Measurements from ENCODE around the gene VWA7.
"Not testable (repeated sequence)": the region's sequence is repeated elsewhere in the genome, so short reads cannot be mapped to it uniquely, and the experiment has no call there.

VWA7 gene

GRCh38 chr6:31795616-31796298 is 18.6 kb upstream of the VWA7 start, which contains the start of gene VARS1:
VARS1 (minus strand) TSS chr6:31795752; CDS start chr6:31795217, 535 bp downstream.
- in situ Hi-C loops (cut with HindIII; ENCODE audit: low pct_unique_long_range_greater_than_20kb, low sequenced_read_pairs), result no loop called here
- DNase-seq (ENCODE audit: low read depth in 1 of 2, low spot score in 1 of 2), result peak; percentile 95 to 99
- TF ChIP-seq JUND (IDR thresholded peaks at IDR 0.05; ENCODE audit: low read depth), result no peak

- DNase-seq (ENCODE audit: low read depth in 1 of 2, low spot score in 1 of 2), result peak in 1 of 2 experiments; percentile 53
- in situ Hi-C loops (cut with HindIII; ENCODE audit: low pct_unique_long_range_greater_than_20kb, low sequenced_read_pairs), result no loop called here
- TF ChIP-seq JUND (IDR thresholded peaks at IDR 0.05; ENCODE audit: low read depth), result no peak
These were observed 17.9 kb upstream of the VWA7 start for GRCh38 chr6:31794866-31795615.

GRCh38 chr6:31794294-31794865 is 17.3 kb upstream of the VWA7 start:
- no peak for DNase-seq (ENCODE audit: low read depth in 1 of 2, low spot score in 1 of 2)
- in situ Hi-C loops (cut with HindIII; ENCODE audit: low pct_unique_long_range_greater_than_20kb, low sequenced_read_pairs), result no loop called here
- no peak for TF ChIP-seq JUND (IDR thresholded peaks at IDR 0.05; ENCODE audit: low read depth)

- in situ Hi-C loops (cut with HindIII; ENCODE audit: low pct_unique_long_range_greater_than_20kb, low sequenced_read_pairs); DNase-seq (ENCODE audit: low read depth in 1 of 2, low spot score in 1 of 2): not testable (repeated sequence)
These were observed 16.8 kb upstream of the VWA7 start for GRCh38 chr6:31793927-31794245.

GRCh38 chr6:31792761-31793171 is 15.6 kb upstream of the VWA7 start:
- DNase-seq (ENCODE audit: low read depth in 1 of 2, low spot score in 1 of 2), result no peak
- no peak for TF ChIP-seq JUND (IDR thresholded peaks at IDR 0.05; ENCODE audit: low read depth)
- in situ Hi-C loops (cut with HindIII; ENCODE audit: low pct_unique_long_range_greater_than_20kb, low sequenced_read_pairs), result no loop called here

GRCh38 chr6:31792090-31792374 is 14.9 kb upstream of the VWA7 start:
- in situ Hi-C loops (cut with HindIII; ENCODE audit: low pct_unique_long_range_greater_than_20kb, low sequenced_read_pairs), result no loop called here
- DNase-seq (ENCODE audit: low read depth in 1 of 2, low spot score in 1 of 2), result no peak
- TF ChIP-seq JUND (IDR thresholded peaks at IDR 0.05; ENCODE audit: low read depth), result no peak

GRCh38 chr6:31791324-31792089 is 14.4 kb upstream of the VWA7 start:
- in situ Hi-C loops (cut with HindIII; ENCODE audit: low pct_unique_long_range_greater_than_20kb, low sequenced_read_pairs), result no loop called here
- no peak for TF ChIP-seq JUND (IDR thresholded peaks at IDR 0.05; ENCODE audit: low read depth)
- peak; percentile 52 to 63 for DNase-seq (ENCODE audit: low read depth in 1 of 2, low spot score in 1 of 2)

GRCh38 chr6:31785475-31785874 is 8.3 kb upstream of the VWA7 start:
- no peak for DNase-seq (ENCODE audit: low read depth in 1 of 2, low spot score in 1 of 2)
- TF ChIP-seq JUND (IDR thresholded peaks at IDR 0.05; ENCODE audit: low read depth), result no peak
- in situ Hi-C loops (cut with HindIII; ENCODE audit: low pct_unique_long_range_greater_than_20kb, low sequenced_read_pairs), result no loop called here

GRCh38 chr6:31784098-31784925 is 7.2 kb upstream of the VWA7 start:
- in situ Hi-C loops (cut with HindIII; ENCODE audit: low pct_unique_long_range_greater_than_20kb, low sequenced_read_pairs), result no loop called here
- TF ChIP-seq JUND (IDR thresholded peaks at IDR 0.05; ENCODE audit: low read depth), result no peak
- DNase-seq (ENCODE audit: low read depth in 1 of 2, low spot score in 1 of 2), result no peak

- DNase-seq (ENCODE audit: low read depth in 1 of 2, low spot score in 1 of 2), result no peak
- TF ChIP-seq JUND (IDR thresholded peaks at IDR 0.05; ENCODE audit: low read depth), result no peak
- in situ Hi-C loops (cut with HindIII; ENCODE audit: low pct_unique_long_range_greater_than_20kb, low sequenced_read_pairs), result no loop called here
These were observed 5.2 kb upstream of the VWA7 start for GRCh38 chr6:31782126-31782855.

GRCh38 chr6:31781244-31782125 is 4.4 kb upstream of the VWA7 start:
- in situ Hi-C loops (cut with HindIII; ENCODE audit: low pct_unique_long_range_greater_than_20kb, low sequenced_read_pairs), result no loop called here
- TF ChIP-seq JUND (IDR thresholded peaks at IDR 0.05; ENCODE audit: low read depth), result no peak

More at GRCh38 chr6:31781244-31782125, 4.4 kb upstream of the VWA7 start:
- DNase-seq (ENCODE audit: low read depth in 1 of 2, low spot score in 1 of 2), result no peak
